WTC11 (cell line): Measurements from ENCODE around the gene ARVCF.

ENCODE experiments used
- CTCF ChIP-seq: fragments of 200-600 bp; IDR thresholded peaks from 2 replicates; pipeline ENCODE4 v1.8.0; 2022; ENCODE audit warnings: antibody characterized with exemption
- FOXJ3 ChIP-seq: sonication (generic); formaldehyde crosslinking; IDR thresholded peaks from 2 replicates; pipeline ENCODE4 v1.9.0; 2021; ENCODE audit warnings: missing genetic modification reagents, mild to moderate bottlenecking, borderline replicate concordance
- JUN ChIP-seq: sonication (generic); formaldehyde crosslinking; IDR thresholded peaks from 2 replicates; pipeline ENCODE4 v1.8.0; 2023; ENCODE audit warnings: mild to moderate bottlenecking, missing genetic modification reagents
- SOX15 ChIP-seq: fragments of 250-450 bp; sonication (Bioruptor Pico); IDR thresholded peaks from 2 replicates; pipeline ENCODE4 v1.9.0; 2021; ENCODE audit warnings: mild to moderate bottlenecking
- SP1 ChIP-seq: sonication (generic); formaldehyde crosslinking; conservative IDR thresholded peaks from 2 replicates; pipeline ENCODE4 v1.8.1; 2022; ENCODE audit warnings: missing genetic modification reagents
- ZNF121 ChIP-seq: sonication (generic); formaldehyde crosslinking; IDR thresholded peaks from 2 replicates; pipeline ENCODE4 v1.8.0; 2023; ENCODE audit warnings: missing genetic modification reagents
- ZNF138 ChIP-seq: sonication (generic); formaldehyde crosslinking; conservative IDR thresholded peaks from 2 replicates; pipeline ENCODE4 v1.8.1; 2022; ENCODE audit warnings: mild to moderate bottlenecking, moderate library complexity, missing genetic modification reagents
- TF ChIP-seq, protein P1 (sequence below): sonication (generic); formaldehyde crosslinking; IDR thresholded peaks from 2 replicates; pipeline ENCODE4 v1.8.0; 2022; ENCODE audit warnings: mild to moderate bottlenecking, missing genetic modification reagents

GRCh38 chr22:20024650-20025397 is 8.2 kb upstream of the ARVCF start:
- TF ChIP-seq JUN (no peak), CTCF (no peak), ZNF121 (CRISPR knock-in tag) (no peak), ZNF138 (no peak), SOX15 (CRISPR knock-in tag) (no peak), FOXJ3 (no peak), SP1 (CRISPR knock-in tag) (no peak)
- TF ChIP-seq, protein P1, sequence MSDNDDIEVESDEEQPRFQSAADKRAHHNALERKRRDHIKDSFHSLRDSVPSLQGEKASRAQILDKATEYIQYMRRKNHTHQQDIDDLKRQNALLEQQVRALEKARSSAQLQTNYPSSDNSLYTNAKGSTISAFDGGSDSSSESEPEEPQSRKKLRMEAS (CRISPR knock-in tag), result no peak
